Measurements from ENCODE around the gene PKNOX2. TPM values are rescaled to one million over a fixed set of nuclear protein-coding genes. Genes with fewer than 3 reads are reported as not detected.

PKNOX2 gene
- total and polyA plus RNA-seq, 2 of the 8 experiments (the other 6 are each of a cell fraction or from before 2014, with no cell fraction given), result 2.0 TPM

GRCh38 chr11:125378083-125378482 is 213.5 kb downstream of the PKNOX2 start:
- H2BK15ac ChIP-seq (ENCODE audit: low read length), result no peak overlapping the region
- H3K27ac ChIP-seq (ENCODE audit: low read depth, low read length), result no peak overlapping the region
- no peak overlapping the region for H4K5ac ChIP-seq (ENCODE audit: insufficient read length, low read depth, low read length)
- no peak overlapping the region for H3K23ac ChIP-seq (ENCODE audit: insufficient read length)
- H4K91ac ChIP-seq (replicated peaks; ENCODE audit: insufficient read length, low read length), result no peak overlapping the region
- CTCF ChIA-PET (ENCODE audit: partially characterized antibody), result interaction anchor here (0.6 to 16.9 kb wide), 3 partner anchors 27 to 1286 kb away, joined by 3 to 315 read pairs (median 5); no protein-coding TSS in a partner anchor
- POLR2A ChIA-PET (ENCODE audit: partially characterized antibody), result interaction anchor here (0.7 kb wide), 1 partner anchor 12 kb away, joined by 3 read pairs; no protein-coding TSS in a partner anchor
- H4K20me1 ChIP-seq (replicated peaks in 1 of 2; ENCODE audit: control insufficient read depth in 1 of 2, insufficient read depth in 2 of 2, low read length in 2 of 2), result no peaks in the 10 kb centered on the region
- whole genome bisulfite sequencing, 2 experiments (ENCODE audit: extremely low coverage in 1 of 2, insufficient coverage in 1 of 2, insufficient read length in 1 of 2, insufficient replicate concordance in 2 of 2, low coverage in 1 of 2, low lambda C conversion rate in 2 of 2, missing lambda C conversion rate in 1 of 2), result 86% methylated on average over 5 of the region's 7 CpGs; no CpG with 5 or more reads in 1 of the 2 experiments
- no peak overlapping the region for H2BK5ac ChIP-seq (ENCODE audit: low read depth, low read length)
- H2AK5ac ChIP-seq (ENCODE audit: low read depth, low read length), result no peak overlapping the region
- no peak overlapping the region for H3K14ac ChIP-seq (ENCODE audit: insufficient read length)
- H2BK20ac ChIP-seq (ENCODE audit: low read length), result 0 out of 2 replicates have a peak overlapping the region, but pooled peaks have one; percentile 43
- H3K4ac ChIP-seq (replicated peaks; ENCODE audit: insufficient read length, low read depth, low read length), result no peak overlapping the region
- H3K9me3 ChIP-seq (ENCODE audit: insufficient read depth in 2 of 2, low read depth in 1 of 2, low read length in 1 of 2), result no peaks in the 10 kb centered on the region
- no peaks in the 10 kb centered on the region for H3K79me1 ChIP-seq (ENCODE audit: low read depth, low read length)
- H2BK120ac ChIP-seq (replicated peaks; ENCODE audit: low read depth, low read length), result no peak overlapping the region
- no peak overlapping the region for H3K4me3 ChIP-seq (ENCODE audit: extremely low read depth in 1 of 4, insufficient read depth in 2 of 4, low read depth in 3 of 4, low read length in 4 of 4)
- no peaks in the 10 kb centered on the region for H3K36me3 ChIP-seq (ENCODE audit: control insufficient read depth in 2 of 4, insufficient read depth in 4 of 4, low read length in 3 of 4)
- no peak overlapping the region for H3K18ac ChIP-seq (ENCODE audit: extremely low read depth, low read length)
- H3K4me2 ChIP-seq (ENCODE audit: insufficient read depth in 1 of 2, low read depth in 2 of 2, low read length in 2 of 2), result no peak overlapping the region
- H2AFZ ChIP-seq (ENCODE audit: low read length), result no peak overlapping the region
- FAIRE-seq, result no peak
- H3K23me2 ChIP-seq (ENCODE audit: low read depth, low read length), result no peaks in the 10 kb centered on the region
- no peak for DNase-seq (ENCODE audit: low read depth in 1 of 2, low spot score in 2 of 2)
- TF ChIP-seq CEBPB (IDR thresholded peaks at IDR 0.05; ENCODE audit: low read depth, low read length) (no peak), HDAC2 (IDR thresholded peaks at IDR 0.05; ENCODE audit: borderline replicate concordance in 1 of 2, low read depth in 2 of 2, low read length in 2 of 2) (no peak), SRF (IDR thresholded peaks at IDR 0.05; ENCODE audit: low read depth, low read length) (no peak)
- H3K4me1 ChIP-seq (replicated peaks in 1 of 4; ENCODE audit: control insufficient read depth in 3 of 4, insufficient read depth in 4 of 4, low read length in 3 of 4), result peaks cover 4 to 17% (median 9%) of the 10 kb centered on the region in 4 experiments
- no peaks in the 10 kb centered on the region for H3K79me2 ChIP-seq (ENCODE audit: control insufficient read depth in 1 of 2, insufficient read depth in 2 of 2, low read length in 2 of 2)
- no peak overlapping the region for H3K56ac ChIP-seq (replicated peaks; ENCODE audit: insufficient read length, low read depth, low read length)
- no peak overlapping the region for H4K8ac ChIP-seq (ENCODE audit: extremely low read depth, insufficient read depth, low read length)
- H3K27me3 ChIP-seq (replicated peaks in 1 of 4; ENCODE audit: control insufficient read depth in 3 of 4, extremely low read depth in 1 of 4, insufficient read depth in 3 of 4, low read length in 3 of 4), result peaks cover 0 to 4% (median 0%) of the 10 kb centered on the region in 4 experiments; a peak in 1 of 7 replicates
- H3K9ac ChIP-seq (replicated peaks in 1 of 4; ENCODE audit: extremely low read depth in 1 of 4, low read depth in 3 of 4, low read length in 3 of 4), result no peak overlapping the region
- H2BK12ac ChIP-seq (ENCODE audit: low read depth, low read length), result peak overlapping the region; percentile 39; the same call in 1 of the 2 replicates

Measured in H1 (cell line).